K562 (cell line): ENCODE measurements around the gene PEPD. TPM values are rescaled to one million over a fixed set of nuclear protein-coding genes. Genes with fewer than 3 reads are reported as not detected.

Source experiments
- ATAC-seq: fragments of 200-7000 bp; cut with Tn5 transposase; 3 replicates; pipeline ENCODE4 v1.9.1; 2020; ENCODE audit warnings: moderate library complexity
- BruUV-seq: library from RNA; stranded (reverse); fragments of 400-500 nt; replicated peaks from 2 replicates; lab custom pipeline; 2021; lab: Mats Ljungman, UMichigan
- CTCF ChIA-PET: fragments of 300-600 bp; formaldehyde crosslinking; extraction: SDS; loops from one replicate; lab custom pipeline; 2021; ENCODE audit warnings: low intra/inter-chr PET ratio; lab: Yijun Ruan, JAX
- POLR2A ChIA-PET: fragments of 300-600, 350-650 bp; sonication (Branson Sonifier 250); formaldehyde crosslinking; extraction: SDS; loops from one replicate; lab custom pipeline; 2021; ENCODE audit warnings: antibody characterized with exemption, inconsistent platforms; lab: Yijun Ruan, JAX
- DNase-seq, 4 experiments: peaks; one replicate each; pipeline versions ENCODE4 v3.0.0 to v3.0.0-alpha.2; 2011 to 2018; ENCODE audit warnings: low spot score in 3 of 4, mixed read lengths in 3 of 4; ENCODE audit errors: extremely low read depth in 1 of 4
- FAIRE-seq: peaks from 2 replicates; lab custom pipeline; 2011; peaks lifted over from hg19 to GRCh38; lab: Jason Lieb, UNC
- H2AFZ ChIP-seq: 2 replicates; pipeline ENCODE4 v1.6.0; 2011; ENCODE audit warnings: low read depth, low read length, control low read depth, inconsistent platforms
- H3K27ac ChIP-seq: fragments of 200-600 bp; 3 replicates; pipeline ENCODE4 v1.8.0; 2011; ENCODE audit warnings: low read depth, mild to moderate bottlenecking, control low read depth, inconsistent platforms, low read length, moderate library complexity, mixed read lengths; ENCODE audit errors: extremely low read depth
- H3K27me3 ChIP-seq, 2 experiments: fragments of 300-600 bp in 1 of 2; 2 replicates in 1 of 2; 3 replicates in 1 of 2; pipeline versions ENCODE4 v1.6.0 to v1.8.0; 2011; ENCODE audit warnings: inconsistent platforms in 2 of 2, low read length in 2 of 2, mild to moderate bottlenecking in 1 of 2, mixed read lengths in 1 of 2, moderate library complexity in 1 of 2; ENCODE audit not compliant: control insufficient read depth in 2 of 2, insufficient read depth in 2 of 2
- H3K36me3 ChIP-seq: fragments of 300-600 bp; 3 replicates; pipeline ENCODE4 v1.8.0; 2011; ENCODE audit warnings: mild to moderate bottlenecking, low read length, inconsistent platforms; ENCODE audit not compliant: control insufficient read depth, insufficient read depth
- H3K4me1 ChIP-seq, 2 experiments: fragments of 200-600 bp in 1 of 2; replicated peaks in 1 of 2; 2 replicates in 1 of 2; 3 replicates in 1 of 2; pipeline versions ENCODE4 v1.5.1 to v1.8.0; 2011; ENCODE audit warnings: inconsistent platforms in 2 of 2, low read length in 2 of 2, mild to moderate bottlenecking in 1 of 2, mixed read lengths in 1 of 2, moderate library complexity in 1 of 2; ENCODE audit not compliant: control insufficient read depth in 2 of 2, insufficient read depth in 2 of 2
- H3K4me2 ChIP-seq: 2 replicates; pipeline ENCODE4 v1.6.1; 2011; ENCODE audit warnings: low read length, control low read depth, inconsistent platforms, mixed read lengths; ENCODE audit not compliant: insufficient read depth
- H3K4me3 ChIP-seq: fragments of 200-600 bp; sonication (generic), shearing (Covaris generic); 2 replicates; pipeline ENCODE4 v1.5.1; 2016; ENCODE audit warnings: control low read depth, inconsistent platforms
- H3K79me2 ChIP-seq: fragments of 200-600 bp; 3 replicates; pipeline ENCODE4 v1.8.0; 2011; ENCODE audit warnings: low read length, inconsistent platforms; ENCODE audit not compliant: control insufficient read depth, insufficient read depth
- H3K9ac ChIP-seq, 2 experiments: 2 replicates each; pipeline versions ENCODE4 v1.6.0 to v1.6.1; 2011; ENCODE audit warnings: low read depth in 2 of 2, low read length in 2 of 2, control low read depth in 1 of 2, inconsistent platforms in 1 of 2, mild to moderate bottlenecking in 1 of 2, mixed read lengths in 1 of 2; ENCODE audit not compliant: insufficient read depth in 1 of 2
- H3K9me1 ChIP-seq: one replicate; pipeline ENCODE4 v1.6.0; 2011; ENCODE audit warnings: inconsistent platforms, mild to moderate bottlenecking, low read length, moderate library complexity; ENCODE audit not compliant: control insufficient read depth, insufficient read depth
- H3K9me3 ChIP-seq: replicated peaks from 2 replicates; pipeline ENCODE4 v1.5.1; 2011; ENCODE audit warnings: low read depth, low read length, inconsistent platforms; ENCODE audit not compliant: control insufficient read depth, insufficient read depth
- H4K20me1 ChIP-seq: replicated peaks from 2 replicates; pipeline ENCODE4 v1.6.1; 2011; ENCODE audit warnings: low read length, inconsistent platforms, mixed read lengths; ENCODE audit not compliant: control insufficient read depth, insufficient read depth
- ARNT ChIP-seq, 2 experiments: fragments of 450-650 bp; IDR thresholded peaks; 2 replicates each; pipeline ENCODE4 v1.6.1; 2016; ENCODE audit warnings: mild to moderate bottlenecking in 1 of 2
- CEBPZ ChIP-seq: fragments of 150-350 bp; IDR thresholded peaks from 2 replicates; pipeline ENCODE4 v1.6.1; 2014; ENCODE audit warnings: low read depth, mild to moderate bottlenecking, low read length, borderline replicate concordance
- GATAD2A ChIP-seq: fragments of 450-650 bp; IDR thresholded peaks from 2 replicates; pipeline ENCODE4 v1.6.1; 2017
- MTF1 ChIP-seq: fragments of 250-450 bp; sonication (Bioruptor Pico); IDR thresholded peaks from 2 replicates; pipeline ENCODE4 v1.9.0; 2021; ENCODE audit warnings: moderate library complexity, mild to moderate bottlenecking, inconsistent platforms, borderline replicate concordance
- NFATC3 ChIP-seq: fragments of 450-650 bp; IDR thresholded peaks from 2 replicates; pipeline ENCODE4 v1.6.1; 2017; ENCODE audit warnings: mild to moderate bottlenecking
- RFX5 ChIP-seq: IDR thresholded peaks from 2 replicates; pipeline ENCODE4 v1.6.1; 2011; ENCODE audit warnings: low read depth, mild to moderate bottlenecking, improper control_type of control experiment, low read length
- SMARCA4 ChIP-seq: fragments of 450-650 bp; IDR thresholded peaks from 2 replicates; pipeline ENCODE4 v1.6.1; 2016
- ZFP30 ChIP-seq: fragments of 250-450 bp; sonication (Bioruptor Pico); IDR thresholded peaks from 2 replicates; pipeline ENCODE4 v1.8.0; 2022; ENCODE audit warnings: moderate library complexity, mild to moderate bottlenecking, inconsistent platforms, borderline replicate concordance
- ZKSCAN1 ChIP-seq: fragments of 150-350 bp; IDR thresholded peaks from 2 replicates; pipeline ENCODE4 v1.6.1; 2016; ENCODE audit warnings: low read depth, low read length
- WGBS: fragments of 100-300 bp; shearing (Covaris generic); methylation state at CpG from one replicate; pipeline ENCODE4 v1.1.6; 2016; ENCODE audit warnings: low coverage, mixed read lengths; ENCODE audit not compliant: insufficient coverage; ENCODE audit errors: missing lambda C conversion rate; 5-methylcytosine and 5-hydroxymethylcytosine counted together
- in situ Hi-C: fragments of 300-500 bp; cut with MboI; formaldehyde crosslinking; loops from 4 replicates; pipeline ENCODE4 v1.15.0; 2018; ENCODE audit warnings: inconsistent platforms, mixed read lengths
- intact Hi-C: fragments of 100-400 bp; cut with micrococcal nuclease; formaldehyde crosslinking; loops from 2 replicates; pipeline ENCODE4 v1.14.2; 2022
- polyA plus RNA-seq, 8 experiments: library from polyadenylated mRNA; depleted of rRNA in 4 of 8; stranded (reverse) in 5 of 8; unstranded in 3 of 8; fragments of >200 nt; fragmentation: Nextera tagmentation in 2 of 8; fragmentation: Illumina TruSeq in 1 of 8; extraction: Ambion mirVana in 2 of 8; extraction: Trizol in 1 of 8; gene quantifications; 2 replicates each; pipeline versions ENCODE4 v1.2.1 to v1.2.3, GENCODE V29; 2011 to 2014; ENCODE audit warnings: inconsistent platforms in 1 of 8, missing spikeins in 1 of 8
- total RNA-seq, 7 experiments: library from RNA; depleted of rRNA in 6 of 7; stranded (reverse); fragments of >200 nt in 6 of 7; fragmentation: Illumina TruSeq in 2 of 7; extraction: Trizol in 2 of 7; gene quantifications; 2 replicates each; pipeline versions ENCODE4 v1.2.1 to v1.2.3, GENCODE V29; 2011 to 2021; ENCODE audit warnings: low replicate concordance in 1 of 7

Gene PEPD
- total and polyA plus RNA-seq, 9 of the 15 experiments (the other 6 are each of a cell fraction or from before 2014, with no cell fraction given) = 1.3 to 19.2 (median 16.0) TPM

GRCh38 chr19:33465834-33466233, 55.8 kb downstream of the PEPD start:
- no peaks in the 10 kb centered on the region for H3K36me3 ChIP-seq
- no TSS peak for BruUV-seq
- H4K20me1 ChIP-seq = peaks cover 11% of the 10 kb centered on the region
- no peaks in the 10 kb centered on the region for H3K79me2 ChIP-seq
- DNase-seq = no peak
- no peak for FAIRE-seq
- H3K27me3 ChIP-seq = peaks cover 7 to 26% of the 10 kb centered on the region in 2 experiments; a peak in 2 of 5 replicates
- ChIA-PET CTCF (no interaction called here), POLR2A (interaction anchor here (0.8 kb wide), 1 partner anchor 437 kb away, joined by 3 read pairs; no protein-coding TSS in a partner anchor)
- H2AFZ ChIP-seq = no peak overlapping the region
- intact Hi-C loops = no loop called here
- no peak overlapping the region for H3K4me2 ChIP-seq
- H3K9ac ChIP-seq = no peak overlapping the region
- in situ Hi-C loops = no loop called here
- no peaks in the 10 kb centered on the region for H3K9me1 ChIP-seq
- H3K27ac ChIP-seq = no peak overlapping the region
- no peak for ATAC-seq
- H3K4me3 ChIP-seq = no peak overlapping the region
- TF ChIP-seq NFATC3 = no peak
- 8% methylated on average over 1 of the region's 1 CpG for WGBS
- peaks cover 0 to 4% of the 10 kb centered on the region in 2 experiments; a peak in 2 of 5 replicates for H3K4me1 ChIP-seq
- no peaks in the 10 kb centered on the region for H3K9me3 ChIP-seq

DNA sequence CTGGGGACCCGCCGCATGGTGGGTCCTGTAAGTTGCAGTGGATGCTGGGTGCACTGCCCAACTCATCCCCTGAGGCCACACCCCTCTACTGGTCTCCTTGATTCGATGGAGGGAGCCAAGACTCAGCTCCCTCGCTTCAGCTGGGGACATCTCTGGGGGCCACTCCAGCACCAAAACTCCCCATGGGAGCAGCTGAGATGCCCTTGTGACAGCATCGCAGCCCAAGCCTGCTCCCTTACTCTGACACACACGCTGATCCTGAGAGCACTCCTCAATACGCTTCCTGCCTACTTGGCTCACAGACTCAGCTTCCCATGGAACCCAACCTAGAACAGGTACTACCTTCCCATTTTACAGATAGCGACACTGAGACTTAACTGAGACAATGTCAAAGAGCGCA, 56.2 kb downstream of the PEPD start:
- Histone ChIP-seq H3K4me2 (no peak overlapping the region), H3K27me3 (peaks cover 7 to 28% of the 10 kb centered on the region in 2 experiments; a peak in 2 of 5 replicates), H4K20me1 (peaks cover 11% of the 10 kb centered on the region), H3K9me1 (no peaks in the 10 kb centered on the region), H3K27ac (no peak overlapping the region), H3K9me3 (no peaks in the 10 kb centered on the region), H3K9ac (no peak overlapping the region), H2AFZ (no peak overlapping the region), H3K4me3 (no peak overlapping the region), H3K36me3 (no peaks in the 10 kb centered on the region), H3K4me1 (peaks cover 0 to 4% of the 10 kb centered on the region in 2 experiments; a peak in 2 of 5 replicates), H3K79me2 (no peaks in the 10 kb centered on the region)
- 9% methylated on average over 9 of the region's 9 CpGs for WGBS
- in situ Hi-C loops = no loop called here
- intact Hi-C loops = no loop called here
- POLR2A ChIA-PET = interaction anchor here (0.6 kb wide), 1 partner anchor 27 kb away, joined by 3 read pairs; no protein-coding TSS in a partner anchor
- no TSS peak for BruUV-seq
- ATAC-seq = no peak
- CTCF ChIA-PET = no interaction called here
- no peak for FAIRE-seq
- DNase-seq = no peak
- TF ChIP-seq ARNT (IDR thresholded peaks at IDR 0.05) = no peak
- no peak for TF ChIP-seq ZKSCAN1
- TF ChIP-seq SMARCA4 = no peak
- no peak for TF ChIP-seq ZFP30 (CRISPR knock-in tag)
- TF ChIP-seq GATAD2A = no peak
- no peak for TF ChIP-seq RFX5
- TF ChIP-seq MTF1 = no peak
- TF ChIP-seq CEBPZ = no peak
